Hematopoietic multipotent progenitor cell treated with erythropoietin and hydrocortisone succinate and interleukin-3 and kit ligand, for 6 days (in vitro differentiated cells): Measurements from ENCODE around the gene MGAT4A.

Experiments
- DNase-seq: peaks from one replicate; pipeline ENCODE4 v3.0.0-alpha.2; 2015

The MGAT4A gene

GRCh38 chr2:98731041-98731893 lies at the start of gene MGAT4A:
Gene MGAT4A, minus strand, starts transcription at chr2:98731132. Its CDS starts 4,800 bp downstream, at chr2:98726332.
- peak; percentile 54 for DNase-seq

- DNase-seq: no peak
Measured at GRCh38 chr2:98778741-98779483, 48.0 kb upstream of the MGAT4A start.

- DNase-seq: no peak
Measured at GRCh38 chr2:98778151-98778550, 47.2 kb upstream of the MGAT4A start.

- no peak for DNase-seq
Measured at GRCh38 chr2:98777710-98778109, 46.8 kb upstream of the MGAT4A start.

- DNase-seq: no peak
Measured at GRCh38 chr2:98777076-98777475, 46.1 kb upstream of the MGAT4A start.

GRCh38 chr2:98776136-98776535 lies 45.2 kb upstream of the MGAT4A start:
- no peak for DNase-seq

- DNase-seq: no peak
Measured at GRCh38 chr2:98775146-98775986, 44.4 kb upstream of the MGAT4A start.

GRCh38 chr2:98773907-98774306 lies 43.0 kb upstream of the MGAT4A start:
- DNase-seq: no peak

GRCh38 chr2:98773169-98773568 lies 42.2 kb upstream of the MGAT4A start:
- DNase-seq: no peak

GRCh38 chr2:98772536-98772935 lies 41.6 kb upstream of the MGAT4A start:
- no peak for DNase-seq

GRCh38 chr2:98771721-98772524 lies 41.0 kb upstream of the MGAT4A start:
- DNase-seq: peak; percentile 18

GRCh38 chr2:98771264-98771663 lies 40.3 kb upstream of the MGAT4A start:
- no peak for DNase-seq

GRCh38 chr2:98769784-98770183 lies 38.9 kb upstream of the MGAT4A start:
- no peak for DNase-seq

GRCh38 chr2:98769114-98769476 lies 38.2 kb upstream of the MGAT4A start:
- DNase-seq: no peak

- DNase-seq: no peak
Measured at GRCh38 chr2:98768384-98769113, 37.6 kb upstream of the MGAT4A start.

GRCh38 chr2:98764499-98764898 lies 33.6 kb upstream of the MGAT4A start:
- no peak for DNase-seq

- no peak for DNase-seq
Measured at GRCh38 chr2:98763209-98763951, 32.4 kb upstream of the MGAT4A start.

GRCh38 chr2:98761909-98762308 lies 31.0 kb upstream of the MGAT4A start:
- DNase-seq: no peak

GRCh38 chr2:98761267-98761781 lies 30.4 kb upstream of the MGAT4A start:
- DNase-seq: no peak

- peak; percentile 52 for DNase-seq
Measured at GRCh38 chr2:98759827-98760625, 29.1 kb upstream of the MGAT4A start.
